ENCODE data around the gene GADL1.

Gene GADL1

GRCh38 chr3:30691944-30692343 is 202.5 kb downstream of the GADL1 start:
- no peak for DNase-seq

DNA sequence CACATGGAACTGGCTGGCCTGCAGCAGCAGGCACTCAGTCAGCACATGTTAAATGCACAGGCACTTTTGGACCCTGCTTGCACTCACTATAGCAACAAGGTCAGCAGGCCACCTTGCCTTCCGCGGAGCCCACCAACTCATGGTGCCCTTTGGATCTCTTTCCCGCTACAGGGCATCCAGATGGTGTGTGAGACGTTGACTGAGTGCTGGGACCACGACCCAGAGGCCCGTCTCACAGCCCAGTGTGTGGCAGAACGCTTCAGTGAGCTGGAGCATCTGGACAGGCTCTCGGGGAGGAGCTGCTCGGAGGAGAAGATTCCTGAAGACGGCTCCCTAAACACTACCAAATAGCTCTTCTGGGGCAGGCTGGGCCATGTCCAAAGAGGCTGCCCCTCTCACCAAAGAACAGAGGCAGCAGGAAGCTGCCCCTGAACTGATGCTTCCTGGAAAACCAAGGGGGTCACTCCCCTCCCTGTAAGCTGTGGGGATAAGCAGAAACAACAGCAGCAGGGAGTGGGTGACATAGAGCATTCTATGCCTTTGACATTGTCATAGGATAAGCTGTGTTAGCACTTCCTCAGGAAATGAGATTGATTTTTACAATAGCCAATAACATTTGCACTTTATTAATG is 203.1 kb downstream of the GADL1 start:
- DNase-seq = no peak

- no peak for DNase-seq
These were observed 204.3 kb downstream of the GADL1 start for GRCh38 chr3:30690199-30690598.

- no peak for DNase-seq
These were observed 205.5 kb downstream of the GADL1 start for GRCh38 chr3:30688776-30689641.

- no peak for DNase-seq
These were observed 206.4 kb downstream of the GADL1 start for GRCh38 chr3:30687930-30688570.

- DNase-seq = no peak
These were observed 207.7 kb downstream of the GADL1 start for GRCh38 chr3:30686799-30687198.

DNA sequence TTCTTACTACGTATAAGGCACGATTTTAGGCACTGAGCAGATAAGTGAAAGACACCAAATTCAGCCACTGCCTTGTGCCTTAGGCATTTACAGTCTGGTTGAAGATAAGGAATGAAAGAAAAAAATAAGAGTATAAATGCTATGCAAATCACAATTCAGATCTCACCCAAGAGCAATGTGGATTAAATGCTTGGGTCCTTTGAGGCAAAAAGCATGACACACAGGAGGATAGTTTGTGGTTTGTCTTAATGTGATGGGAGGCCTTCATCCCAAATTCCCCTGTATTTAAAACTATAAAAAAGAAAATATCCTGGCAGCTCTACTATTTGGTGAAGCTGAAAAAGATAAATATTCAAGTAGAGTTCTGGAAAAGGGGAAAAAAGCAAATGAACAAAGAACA is 208.3 kb downstream of the GADL1 start:
- no peak for DNase-seq

- no peak for DNase-seq
These were observed 209.2 kb downstream of the GADL1 start for GRCh38 chr3:30685267-30685667.

- DNase-seq = no peak
These were observed 210.1 kb downstream of the GADL1 start for GRCh38 chr3:30684356-30684755.

DNA sequence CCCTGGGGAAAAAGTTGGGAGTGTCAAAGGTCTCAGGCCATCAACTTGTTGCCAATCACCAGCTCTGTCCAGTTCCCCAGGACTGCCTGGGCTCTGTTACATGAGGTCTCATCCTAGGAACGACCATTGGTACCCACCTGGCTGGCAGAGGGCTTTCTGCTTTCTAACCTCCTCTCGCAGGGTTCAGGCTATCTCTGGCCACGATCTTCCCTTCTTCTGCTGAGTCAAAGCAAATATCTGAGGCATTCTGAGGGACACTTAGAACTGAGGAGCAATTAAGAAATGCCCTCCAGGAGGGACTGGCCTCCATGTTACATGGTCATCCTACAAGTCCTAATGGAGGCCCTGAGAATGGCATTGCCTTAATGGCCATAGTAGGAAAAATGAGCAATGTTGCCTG is 210.7 kb downstream of the GADL1 start:
- DNase-seq = no peak

GRCh38 chr3:30682434-30683155 is 211.9 kb downstream of the GADL1 start:
- no peak for DNase-seq

DNA sequence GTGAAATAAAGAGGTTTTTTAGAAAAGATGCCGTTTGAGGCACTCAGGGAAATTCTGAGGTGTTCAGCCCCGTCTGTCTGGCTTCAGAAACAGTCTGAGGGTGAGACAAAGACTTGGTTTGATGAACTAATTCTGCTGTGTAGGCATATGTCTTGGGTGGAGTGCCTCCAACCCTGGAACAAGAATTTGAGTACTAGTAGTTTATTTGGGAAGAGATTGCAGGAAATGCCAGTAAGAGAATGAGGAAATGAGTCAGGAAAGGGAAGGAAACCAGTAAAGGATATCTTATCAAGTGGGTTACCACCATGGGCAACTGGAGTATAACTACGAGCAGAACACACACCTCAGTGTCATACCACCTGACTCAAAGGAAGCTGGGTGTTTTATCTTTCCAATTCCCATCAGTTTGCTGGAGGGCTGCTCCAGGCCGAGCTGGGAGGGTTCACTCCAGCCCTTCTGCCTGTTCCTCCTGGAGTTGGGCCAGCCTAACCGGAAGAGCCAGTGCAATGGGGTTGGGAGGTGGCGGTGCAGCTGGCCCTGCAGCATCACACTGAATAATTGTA is 212.7 kb downstream of the GADL1 start:
- DNase-seq = no peak

- DNase-seq = no peak
These were observed 213.4 kb downstream of the GADL1 start for GRCh38 chr3:30680789-30681648.

- DNase-seq = no peak
These were observed 215.4 kb downstream of the GADL1 start for GRCh38 chr3:30679045-30679444.

DNA sequence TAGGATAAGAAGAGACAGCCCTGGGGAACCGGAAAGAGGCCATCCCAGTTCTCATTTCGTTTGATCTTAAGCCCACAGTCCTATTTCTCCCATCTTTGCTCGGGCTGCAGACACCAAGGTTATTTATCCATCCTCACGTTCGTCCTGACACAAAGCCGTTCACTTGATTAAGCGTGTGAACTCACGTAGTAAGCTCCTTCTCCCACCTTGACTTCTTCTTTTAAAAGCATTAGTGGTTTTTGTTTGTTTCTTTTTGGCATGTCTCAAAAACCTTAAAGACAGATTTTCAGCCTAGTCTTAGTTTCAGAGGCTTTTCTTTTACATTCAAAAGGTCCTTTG is 217.1 kb downstream of the GADL1 start:
- DNase-seq = no peak

DNA sequence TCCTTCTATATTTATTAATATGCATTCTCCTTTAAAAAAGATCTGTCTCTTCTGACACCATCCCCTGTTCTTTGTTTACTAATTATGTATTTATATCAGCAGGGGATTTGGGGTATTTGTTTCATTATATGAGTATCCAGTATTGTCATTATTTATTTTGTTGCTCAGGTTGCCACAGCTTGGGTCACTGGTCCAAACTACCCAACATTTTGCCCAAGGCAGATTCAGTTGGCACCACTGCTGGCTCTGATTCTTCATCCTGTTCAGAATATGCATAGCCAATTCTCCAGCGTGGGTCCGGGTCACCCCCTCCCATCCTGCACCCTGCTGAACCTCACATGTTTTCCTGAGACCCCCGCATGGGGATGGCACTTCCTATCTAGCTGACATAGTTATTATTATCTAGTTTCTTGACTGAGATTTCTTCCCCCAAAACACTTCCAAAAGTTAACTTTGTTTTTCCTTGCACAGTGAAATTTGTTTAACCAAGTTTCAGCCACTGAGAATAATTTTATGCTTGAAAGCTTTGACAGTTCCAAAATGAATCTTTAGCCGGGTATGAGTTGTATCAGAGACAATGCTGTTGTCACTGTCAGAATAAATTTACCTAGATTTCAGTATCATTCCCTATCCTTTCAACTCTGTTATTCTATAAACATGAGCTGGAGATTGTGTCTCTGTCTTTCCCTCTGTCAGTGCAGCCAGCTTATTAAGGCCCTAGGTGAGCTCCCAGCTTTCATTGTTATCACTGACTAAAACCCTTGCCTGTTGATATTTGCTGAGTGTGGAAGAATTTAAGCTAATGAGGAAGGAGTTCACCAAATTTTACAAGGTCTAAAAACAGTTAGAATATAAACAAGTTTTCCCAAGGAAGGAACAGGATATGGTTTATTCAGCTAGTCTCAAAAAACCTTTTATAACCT is 217.8 kb downstream of the GADL1 start:
- DNase-seq = no peak

Data from activated T-cell treated with anti-CD3 and anti-CD28 coated beads, Interleukin-2, amount 50 U/mL, for 48 hours (primary cell).